Measurements from ENCODE around the gene SLC19A1.

GRCh38 chr21:45486443-45487160 is 55.6 kb downstream of the SLC19A1 start:
- no peak for TF ChIP-seq EZH2 (optimal IDR thresholded peaks at IDR 0.05; ENCODE audit: low read depth, low read length)
- no peak for TF ChIP-seq CTCF (IDR thresholded peaks at IDR 0.05; ENCODE audit: low read length)
- no peak for TF ChIP-seq EZH2phosphoT487 (IDR thresholded peaks at IDR 0.05; ENCODE audit: low read length)

All from MM.1S (cell line).